Parathyroid adenoma (tissue), 2 donors: ENCODE data around the gene PSME2.
A peak's percentile ranks its signal among the peaks of the same experiment; 100 is the strongest.

Source experiments
- H2AFZ ChIP-seq: fragments of 300-600 bp; sonication (generic); one replicate; pipeline ENCODE4 v1.7.0; 2017; ENCODE audit warnings: antibody characterized with exemption, mild to moderate bottlenecking
- H3K27ac ChIP-seq: fragments of 300-600 bp; sonication (generic); one replicate; pipeline ENCODE4 v1.7.0; 2017
- H3K27me3 ChIP-seq: fragments of 300-600 bp; sonication (generic); one replicate; pipeline ENCODE4 v1.7.0; 2017; ENCODE audit warnings: low read length; ENCODE audit not compliant: control insufficient read depth, insufficient read depth
- H3K36me3 ChIP-seq: fragments of 300-600 bp; sonication (generic); one replicate; pipeline ENCODE4 v1.7.0; 2017; ENCODE audit warnings: low read length; ENCODE audit not compliant: control insufficient read depth, insufficient read depth
- H3K4me1 ChIP-seq: fragments of 300-600 bp; sonication (generic); one replicate; pipeline ENCODE4 v1.7.0; 2017; ENCODE audit warnings: control low read depth
- H3K4me2 ChIP-seq: fragments of 300-600 bp; sonication (generic); one replicate; pipeline ENCODE4 v1.7.0; 2017; ENCODE audit warnings: low read length
- H3K4me3 ChIP-seq: fragments of 300-600 bp; sonication (generic); one replicate; pipeline ENCODE4 v1.7.0; 2017; ENCODE audit warnings: low read depth, low read length
- H3K79me2 ChIP-seq: fragments of 300-600 bp; sonication (generic); one replicate; pipeline ENCODE4 v1.7.0; 2017; ENCODE audit warnings: control low read depth
- H3K9ac ChIP-seq: fragments of 300-600 bp; sonication (generic); one replicate; pipeline ENCODE4 v1.7.0; 2017; ENCODE audit warnings: mild to moderate bottlenecking
- H3K9me3 ChIP-seq: fragments of 300-600 bp; sonication (generic); one replicate; pipeline ENCODE4 v1.7.0; 2017; ENCODE audit warnings: low read length; ENCODE audit not compliant: control insufficient read depth
- TF ChIP-seq, protein P1 (sequence below): fragments of 300-600 bp; sonication (generic); IDR thresholded peaks from one replicate; pipeline ENCODE4 v1.7.0; 2017; ENCODE audit warnings: antibody characterized with exemption, mild to moderate bottlenecking
- donor health status: primary hyperparathyroidism.

Gene PSME2

DNA sequence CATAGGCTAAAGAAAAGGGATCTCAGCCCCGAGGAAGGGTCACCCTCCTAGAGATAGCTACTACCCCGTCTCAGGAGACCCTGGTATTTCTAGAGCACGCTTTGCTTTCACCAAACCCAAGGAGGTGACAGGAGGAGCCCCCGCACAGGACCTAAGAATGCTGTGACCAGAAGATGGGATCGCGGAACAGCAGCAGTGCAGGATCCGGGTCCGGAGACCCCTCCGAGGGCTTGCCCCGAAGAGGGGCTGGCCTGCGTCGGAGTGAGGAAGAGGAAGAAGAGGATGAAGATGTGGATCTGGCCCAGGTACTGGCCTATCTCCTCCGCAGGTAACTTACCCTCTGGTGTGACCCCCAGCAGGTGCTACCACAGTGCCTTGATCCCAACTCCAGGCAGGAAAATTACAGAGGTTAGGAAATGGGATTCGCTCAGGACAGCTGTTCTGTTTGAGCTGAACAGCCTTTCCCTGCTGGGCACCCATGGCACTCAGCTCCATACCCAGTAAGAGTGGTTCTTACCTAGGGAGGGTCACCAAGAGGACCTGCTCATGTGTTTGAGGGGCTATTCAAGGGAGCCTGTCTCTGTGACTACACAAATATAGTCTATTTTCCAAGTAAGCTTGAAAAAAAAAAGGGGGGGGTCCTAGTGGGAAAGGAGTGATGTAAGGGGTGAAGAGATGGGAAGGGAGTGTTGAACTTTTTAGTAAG is 30.8 kb downstream of the PSME2 start:
- H3K36me3 ChIP-seq, result no peaks in the 10 kb centered on the region
- TF ChIP-seq, protein P1, sequence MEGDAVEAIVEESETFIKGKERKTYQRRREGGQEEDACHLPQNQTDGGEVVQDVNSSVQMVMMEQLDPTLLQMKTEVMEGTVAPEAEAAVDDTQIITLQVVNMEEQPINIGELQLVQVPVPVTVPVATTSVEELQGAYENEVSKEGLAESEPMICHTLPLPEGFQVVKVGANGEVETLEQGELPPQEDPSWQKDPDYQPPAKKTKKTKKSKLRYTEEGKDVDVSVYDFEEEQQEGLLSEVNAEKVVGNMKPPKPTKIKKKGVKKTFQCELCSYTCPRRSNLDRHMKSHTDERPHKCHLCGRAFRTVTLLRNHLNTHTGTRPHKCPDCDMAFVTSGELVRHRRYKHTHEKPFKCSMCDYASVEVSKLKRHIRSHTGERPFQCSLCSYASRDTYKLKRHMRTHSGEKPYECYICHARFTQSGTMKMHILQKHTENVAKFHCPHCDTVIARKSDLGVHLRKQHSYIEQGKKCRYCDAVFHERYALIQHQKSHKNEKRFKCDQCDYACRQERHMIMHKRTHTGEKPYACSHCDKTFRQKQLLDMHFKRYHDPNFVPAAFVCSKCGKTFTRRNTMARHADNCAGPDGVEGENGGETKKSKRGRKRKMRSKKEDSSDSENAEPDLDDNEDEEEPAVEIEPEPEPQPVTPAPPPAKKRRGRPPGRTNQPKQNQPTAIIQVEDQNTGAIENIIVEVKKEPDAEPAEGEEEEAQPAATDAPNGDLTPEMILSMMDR, result no peak
- peak overlapping the region; percentile 84 for H3K4me2 ChIP-seq
- peaks cover 13% of the 10 kb centered on the region for H3K4me1 ChIP-seq
- peaks cover 22% of the 10 kb centered on the region for H3K79me2 ChIP-seq
- H3K4me3 ChIP-seq, result peak overlapping the region; percentile 99
- no peaks in the 10 kb centered on the region for H3K27me3 ChIP-seq
- H3K27ac ChIP-seq, result peak overlapping the region; percentile 100
- no peaks in the 10 kb centered on the region for H3K9me3 ChIP-seq
- peak overlapping the region; percentile 42 for H3K9ac ChIP-seq
- H2AFZ ChIP-seq, result peak overlapping the region; percentile 72

DNA sequence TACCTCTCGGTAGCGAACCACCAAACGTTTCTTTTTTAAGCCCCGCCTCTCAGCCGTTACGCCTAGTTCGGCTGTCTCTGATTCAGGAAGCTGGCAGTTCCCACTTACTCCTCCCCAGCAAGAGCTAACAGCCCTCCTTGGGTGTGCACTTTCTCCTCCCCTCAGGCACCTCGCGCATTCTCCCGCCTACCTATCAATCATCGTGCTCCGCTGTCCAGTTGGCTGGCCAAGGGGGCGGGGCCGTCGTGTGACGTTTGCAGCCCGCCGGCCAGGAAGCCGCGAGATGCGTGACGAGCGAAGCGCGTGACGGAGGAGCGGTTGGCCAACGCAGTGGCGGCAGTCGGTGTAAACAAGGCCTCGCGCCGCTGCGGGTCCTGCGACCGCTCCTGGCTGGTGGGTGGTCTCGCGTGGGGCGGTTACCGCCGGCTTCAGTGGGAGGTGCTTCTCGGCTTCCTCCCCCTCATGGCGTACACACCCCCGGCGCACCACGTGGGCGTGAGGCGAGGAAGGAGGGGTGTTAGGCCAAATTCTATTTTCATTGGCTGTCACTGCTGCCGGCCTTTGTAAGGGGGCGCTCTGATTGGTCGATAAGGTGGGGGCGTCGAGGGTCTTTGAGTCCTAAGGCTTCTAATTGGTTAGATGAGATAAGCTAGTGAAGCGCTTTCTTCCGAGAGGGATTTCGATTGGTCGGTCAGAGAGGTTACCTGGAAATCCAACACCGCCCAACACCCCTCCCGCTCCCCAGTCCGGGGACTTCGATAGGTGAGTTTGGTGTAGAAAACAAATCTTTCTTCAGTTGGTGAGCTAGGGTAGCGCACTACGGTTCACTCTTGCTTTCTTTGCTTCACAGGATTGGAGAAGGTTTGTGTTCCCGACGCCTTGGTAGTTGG is 31.6 kb downstream of the PSME2 start, which contains the start of the genes DCAF11 and NRL:
Gene DCAF11, plus strand, starts transcription at position 246 of the 890 bp plus-strand sequence. CDS start 818 bp downstream, outside the sequence.
Gene NRL, minus strand, starts transcription at position 418 of the 890 bp plus-strand sequence. CDS start 32,101 bp downstream, outside the sequence.
- Histone ChIP-seq H3K9me3 (no peaks in the 10 kb centered on the region), H3K36me3 (no peaks in the 10 kb centered on the region), H3K4me3 (peak within 1 kb of the TSS; percentile 99), H3K9ac (peak within 1 kb of the TSS; percentile 61), H3K4me2 (peak within 1 kb of the TSS; percentile 84), H3K4me1 (peaks cover 13% of the 10 kb centered on the region), H3K79me2 (peaks cover 22% of the 10 kb centered on the region), H3K27ac (peak within 1 kb of the TSS; percentile 100), H3K27me3 (no peaks in the 10 kb centered on the region), H2AFZ (peak within 1 kb of the TSS; percentile 86)
- TF ChIP-seq, protein P1, result no peak

DNA sequence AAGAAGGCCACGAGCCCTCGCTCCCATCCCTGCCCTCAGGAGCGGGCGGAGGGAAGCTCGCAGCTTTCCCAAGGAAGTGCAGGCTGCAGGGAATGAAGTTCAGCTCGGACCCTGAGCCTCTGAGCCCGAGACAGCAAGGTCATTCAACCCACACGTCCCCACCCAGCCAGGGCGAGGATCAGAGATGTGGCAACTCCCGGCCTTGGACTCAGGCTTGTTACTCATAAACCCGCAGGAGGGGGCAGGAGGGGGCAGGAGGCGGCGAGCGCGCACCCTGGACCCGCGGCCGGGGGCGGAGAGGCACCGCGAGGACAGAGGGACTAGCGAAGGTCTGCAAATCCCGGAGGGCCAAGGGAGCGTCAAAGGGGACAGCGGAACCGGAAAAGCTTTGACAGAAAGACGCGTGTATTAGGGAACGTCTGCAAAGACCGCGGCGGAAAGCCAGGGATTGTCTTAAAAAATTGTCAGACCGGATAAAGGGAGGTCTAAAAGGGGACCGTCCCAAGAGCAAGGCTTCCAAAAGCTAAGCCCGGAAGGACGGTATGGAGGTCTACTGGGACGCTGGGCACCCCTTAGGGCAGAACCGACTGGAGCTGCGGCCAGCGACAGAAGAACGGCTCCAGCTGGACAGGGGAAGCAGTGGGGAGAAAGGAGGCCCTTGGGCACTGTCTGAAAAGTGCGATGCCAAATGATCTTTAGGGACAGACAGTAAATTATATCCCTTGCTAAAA is 32.4 kb downstream of the PSME2 start:
- Histone ChIP-seq H3K4me1 (peaks cover 14% of the 10 kb centered on the region), H3K79me2 (peaks cover 22% of the 10 kb centered on the region), H3K27me3 (no peaks in the 10 kb centered on the region), H3K27ac (peak overlapping the region; percentile 100), H3K4me2 (peak overlapping the region; percentile 84), H3K9me3 (no peaks in the 10 kb centered on the region), H3K36me3 (no peaks in the 10 kb centered on the region), H3K9ac (peak overlapping the region; percentile 61), H2AFZ (peak overlapping the region; percentile 86), H3K4me3 (peak overlapping the region; percentile 99)
- TF ChIP-seq, protein P1, result no peak

DNA sequence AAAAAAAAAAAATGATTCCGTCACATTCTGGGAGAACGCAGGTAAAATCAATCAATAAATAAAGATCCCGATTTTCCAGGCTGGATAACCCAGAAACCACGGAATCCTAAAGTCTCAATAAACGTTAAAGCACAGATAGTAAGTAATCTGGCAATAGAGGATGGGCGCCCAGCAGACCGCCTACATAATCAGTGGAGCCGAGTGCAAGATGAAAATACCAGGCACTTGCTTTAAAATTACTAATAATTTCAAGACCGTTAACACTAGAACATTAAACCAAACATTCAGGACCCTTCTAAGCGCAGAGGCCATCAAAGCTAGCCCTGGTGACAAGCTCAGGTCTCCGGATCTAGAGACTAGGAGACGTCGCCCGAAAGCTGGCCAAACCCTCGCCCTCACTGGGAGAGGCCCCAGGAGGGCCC is 33.0 kb downstream of the PSME2 start:
- H3K36me3 ChIP-seq, result no peaks in the 10 kb centered on the region
- peaks cover 26% of the 10 kb centered on the region for H3K79me2 ChIP-seq
- peak overlapping the region; percentile 100 for H3K27ac ChIP-seq
- no peaks in the 10 kb centered on the region for H3K9me3 ChIP-seq
- peak overlapping the region; percentile 61 for H3K9ac ChIP-seq
- TF ChIP-seq, protein P1, result no peak
- peak overlapping the region; percentile 84 for H3K4me2 ChIP-seq
- H3K4me1 ChIP-seq, result peaks cover 19% of the 10 kb centered on the region
- H3K4me3 ChIP-seq, result peak overlapping the region; percentile 99
- H2AFZ ChIP-seq, result peak overlapping the region; percentile 86
- H3K27me3 ChIP-seq, result no peaks in the 10 kb centered on the region
